Hepatocyte (in vitro differentiated cells): ENCODE measurements around the gene KRT3.

ENCODE experiments used
- CTCF ChIP-seq: fragments of 200-600 bp; sonication (generic); IDR thresholded peaks from 2 replicates; pipeline ENCODE4 v1.5.1; 2016; ENCODE audit warnings: antibody characterized with exemption, mild to moderate bottlenecking; ENCODE audit not compliant: poor library complexity
- EZH2 ChIP-seq: fragments of 200-600 bp; sonication (generic); IDR thresholded peaks from 2 replicates; pipeline ENCODE4 v1.6.1; 2016; ENCODE audit warnings: antibody characterized with exemption, mild to moderate bottlenecking, borderline replicate concordance

- TF ChIP-seq EZH2 = no peak
- TF ChIP-seq CTCF = no peak
Measured at GRCh38 chr12:52791271-52792184, 4.4 kb downstream of the KRT3 start.
